Measurements from ENCODE around the gene SURF6. TPM values are rescaled to one million over a fixed set of nuclear protein-coding genes. Genes with fewer than 3 reads are reported as not detected.

The SURF6 gene
- total and polyA plus RNA-seq, 2 experiments from 2014 or later = 17.6 to 27.6 TPM

- Mint-ChIP-seq H3K27me3 (ENCODE audit: insufficient read depth, low read depth, poor library complexity) (peaks cover 9% of the 10 kb centered on the region), H3K36me3 (ENCODE audit: low read depth) (peaks cover 15% of the 10 kb centered on the region; the same call in 2 of the 3 replicates), H3K4me1 (no peaks in the 10 kb centered on the region), H3K4me3 (no peak overlapping the region), H3K27ac (no peak overlapping the region), H3K9me3 (peaks cover 63% of the 10 kb centered on the region)
- ATAC-seq (no peak), DNase-seq (ENCODE audit: low spot score) (no peak)
- H3K36me3 ChIP-seq (ENCODE audit: insufficient read depth) = peaks cover 9% of the 10 kb centered on the region
- no peak overlapping the region for H3K4me2 ChIP-seq
- no peak overlapping the region for H2AFZ ChIP-seq
- no peak overlapping the region for H3K27ac ChIP-seq (ENCODE audit: low read depth)
- H3K4me1 ChIP-seq (ENCODE audit: insufficient read depth) = no peaks in the 10 kb centered on the region
- no peaks in the 10 kb centered on the region for H3F3A ChIP-seq (replicated peaks; ENCODE audit: low read depth)
- no peaks in the 10 kb centered on the region for H3K9me2 ChIP-seq (ENCODE audit: insufficient read depth)
- no peak for TF ChIP-seq ZNF462 (CRISPR knock-in tag; IDR thresholded peaks at IDR 0.05)
- no peak for TF ChIP-seq ZNF114 (CRISPR knock-in tag; IDR thresholded peaks at IDR 0.05)
- TF ChIP-seq REST (IDR thresholded peaks at IDR 0.05; ENCODE audit: unreplicated experiment) = no peak
- no peak for TF ChIP-seq JUNB (IDR thresholded peaks at IDR 0.05; ENCODE audit: unreplicated experiment)
- no peak for TF ChIP-seq ETS1 (IDR thresholded peaks at IDR 0.05)
- no peak for TF ChIP-seq ZNF331 (CRISPR knock-in tag; IDR thresholded peaks at IDR 0.05; ENCODE audit: low read depth)
- TF ChIP-seq EZH2phosphoT487 (IDR thresholded peaks at IDR 0.05; ENCODE audit: unreplicated experiment) = no peak
- no peak for TF ChIP-seq POLR2AphosphoS5 (IDR thresholded peaks at IDR 0.05; ENCODE audit: low read depth)
- no peak for TF ChIP-seq CTCF (conservative IDR thresholded peaks at IDR 0.05; ENCODE audit: low read depth in 2 of 2)
- TF ChIP-seq CREB1 (CRISPR knock-in tag; IDR thresholded peaks at IDR 0.05; ENCODE audit: low read depth) = no peak
- no peak for TF ChIP-seq STAT1 (IDR thresholded peaks at IDR 0.05; ENCODE audit: unreplicated experiment)
- TF ChIP-seq EZH2 (IDR thresholded peaks at IDR 0.05; ENCODE audit: low read depth, unreplicated experiment) = no peak
- TF ChIP-seq NANOG (IDR thresholded peaks at IDR 0.05; ENCODE audit: borderline replicate concordance) = no peak
- no peak overlapping the region for H3K4me3 ChIP-seq
- H3K79me2 ChIP-seq (replicated peaks; ENCODE audit: insufficient read depth) = no peaks in the 10 kb centered on the region
- no peaks in the 10 kb centered on the region for H4K20me1 ChIP-seq (replicated peaks; ENCODE audit: insufficient read depth)
- no peaks in the 10 kb centered on the region for H3K27me3 ChIP-seq (ENCODE audit: insufficient read depth)
These were observed 41.7 kb downstream of the SURF6 start for GRCh38 chr9:133294257-133294656.
